ENCODE results near the gene MRPS11. TPM values are rescaled to one million over a fixed set of nuclear protein-coding genes. Genes with fewer than 3 reads are reported as not detected.
"Not testable (repeated sequence)": the region's sequence is repeated elsewhere in the genome, so short reads cannot be mapped to it uniquely, and the experiment has no call there.

MRPS11 gene
- total RNA-seq, 2 donors from 2014 or later: 44.4 to 75.0 TPM

DNA sequence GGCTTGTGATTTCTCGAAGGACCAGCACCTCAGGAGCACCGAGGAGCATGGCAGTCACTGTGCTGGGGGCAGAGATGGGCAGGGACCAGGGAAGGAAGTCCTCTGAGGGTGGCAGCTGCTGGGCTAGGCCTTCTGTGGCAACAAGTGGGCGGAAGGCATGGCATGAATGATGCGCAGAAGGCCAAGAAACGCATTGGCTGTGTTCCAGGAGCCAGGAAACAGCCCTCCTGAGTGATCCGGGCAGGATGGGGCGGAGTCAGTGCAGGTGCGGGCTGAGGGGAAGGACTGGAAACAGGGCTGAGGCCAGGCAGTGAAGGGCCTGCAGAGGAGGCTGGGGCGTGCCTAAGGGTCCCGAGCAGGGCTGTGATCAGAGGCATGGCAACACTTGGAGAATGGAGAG lies 23.6 kb downstream of the MRPS11 start:
- Mint-ChIP-seq H3K36me3 (ENCODE audit: low read depth) (no peaks in the 10 kb centered on the region), H3K4me1 (no peaks in the 10 kb centered on the region), H3K9me3 (no peaks in the 10 kb centered on the region), H3K27ac (no peak overlapping the region), H3K4me3 (no peak overlapping the region), H3K27me3 (no peaks in the 10 kb centered on the region)
- ATAC-seq (replicated peaks): no peak

- Mint-ChIP-seq H3K27ac (no peak overlapping the region), H3K4me1 (no peaks in the 10 kb centered on the region)
These were observed 26.3 kb downstream of the MRPS11 start for GRCh38 chr15:88493844-88494243.

GRCh38 chr15:88497109-88497765 lies 29.7 kb downstream of the MRPS11 start:
- Mint-ChIP-seq H3K4me3 (no peak overlapping the region), H3K9me3 (no peaks in the 10 kb centered on the region), H3K36me3 (ENCODE audit: low read depth) (peaks cover 4% of the 10 kb centered on the region), H3K27me3 (no peaks in the 10 kb centered on the region), H3K4me1 (no peaks in the 10 kb centered on the region), H3K27ac (no peak overlapping the region)
- ATAC-seq (replicated peaks): no peak

More at GRCh38 chr15:88493844-88494243, 26.3 kb downstream of the MRPS11 start:
- Mint-ChIP-seq H3K27me3 (no peaks in the 10 kb centered on the region), H3K36me3 (ENCODE audit: low read depth) (no peaks in the 10 kb centered on the region), H3K4me3 (no peak overlapping the region), H3K9me3 (no peaks in the 10 kb centered on the region)
- ATAC-seq (replicated peaks): no peak

DNA sequence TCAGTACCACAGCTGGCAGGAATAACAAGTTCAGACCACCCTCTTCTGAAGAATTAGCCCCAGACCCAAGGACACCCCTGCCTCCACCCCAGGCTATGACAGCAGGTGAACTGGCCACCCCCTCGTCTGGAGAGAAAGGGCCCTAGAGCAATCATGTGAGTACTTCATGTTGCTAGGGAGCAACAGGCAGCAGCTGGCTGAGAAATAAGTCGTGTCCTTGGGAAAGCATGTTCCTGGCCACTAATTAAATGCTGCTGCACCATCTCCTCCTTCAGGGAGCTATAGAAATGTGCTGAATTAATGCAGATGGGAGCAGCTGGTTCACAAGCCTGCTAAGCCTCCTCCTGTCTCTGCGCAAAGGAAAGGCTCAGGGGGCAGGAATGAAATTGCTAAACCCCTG lies 31.5 kb downstream of the MRPS11 start:
- Mint-ChIP-seq H3K27me3 (no peaks in the 10 kb centered on the region), H3K9me3 (no peaks in the 10 kb centered on the region), H3K27ac (no peak overlapping the region), H3K36me3 (ENCODE audit: low read depth) (peaks cover 11% of the 10 kb centered on the region), H3K4me1 (no peaks in the 10 kb centered on the region), H3K4me3 (no peak overlapping the region)
- no peak for ATAC-seq (replicated peaks)

GRCh38 chr15:88504445-88504844 lies 36.9 kb downstream of the MRPS11 start:
- H3K4me3 Mint-ChIP-seq: no peak overlapping the region
- ATAC-seq (replicated peaks): no peak
- H3K9me3 Mint-ChIP-seq: no peaks in the 10 kb centered on the region
- no peaks in the 10 kb centered on the region for H3K27me3 Mint-ChIP-seq
- H3K27ac Mint-ChIP-seq: no peak overlapping the region
- H3K4me1 Mint-ChIP-seq: no peaks in the 10 kb centered on the region
- peaks cover 36% of the 10 kb centered on the region for H3K36me3 Mint-ChIP-seq (ENCODE audit: low read depth)

- H3K27ac Mint-ChIP-seq: no peak overlapping the region
- no peak overlapping the region for H3K4me3 Mint-ChIP-seq
- no peak for ATAC-seq (replicated peaks)
- no peaks in the 10 kb centered on the region for H3K27me3 Mint-ChIP-seq
- peaks cover 5% of the 10 kb centered on the region for H3K4me1 Mint-ChIP-seq
- H3K36me3 Mint-ChIP-seq (ENCODE audit: low read depth): peaks cover 46% of the 10 kb centered on the region
- H3K9me3 Mint-ChIP-seq: no peaks in the 10 kb centered on the region
These were observed 38.2 kb downstream of the MRPS11 start for GRCh38 chr15:88505721-88506120.

DNA sequence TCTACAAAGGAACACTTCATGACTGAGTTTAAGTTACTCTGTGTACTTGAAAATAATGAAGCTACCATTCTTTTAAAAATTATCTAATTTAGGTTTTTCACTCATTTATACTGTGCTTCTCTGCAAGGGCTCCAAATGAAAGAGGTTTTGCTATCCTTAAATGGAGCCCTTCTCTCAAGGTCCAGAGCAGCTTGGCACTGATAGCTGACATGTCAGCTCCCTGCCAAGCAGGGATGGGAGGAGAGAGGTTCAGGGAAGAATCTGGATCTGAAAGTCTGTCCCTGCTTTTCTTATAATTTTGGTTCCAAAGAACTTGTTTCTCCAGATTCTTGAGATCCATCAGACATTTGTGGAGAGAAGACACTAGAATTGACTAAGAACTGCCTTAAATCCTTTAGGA lies 39.1 kb downstream of the MRPS11 start:
- no peaks in the 10 kb centered on the region for H3K27me3 Mint-ChIP-seq
- no peak overlapping the region for H3K27ac Mint-ChIP-seq
- H3K36me3 Mint-ChIP-seq (ENCODE audit: low read depth): peaks cover 54% of the 10 kb centered on the region
- no peak for ATAC-seq (replicated peaks)
- H3K9me3 Mint-ChIP-seq: no peaks in the 10 kb centered on the region
- H3K4me1 Mint-ChIP-seq: peaks cover 5% of the 10 kb centered on the region
- no peak overlapping the region for H3K4me3 Mint-ChIP-seq

- H3K4me1 Mint-ChIP-seq: peaks cover 5% of the 10 kb centered on the region
These were observed 41.8 kb downstream of the MRPS11 start for GRCh38 chr15:88509321-88509720.

GRCh38 chr15:88509964-88510363 lies 42.5 kb downstream of the MRPS11 start:
- Mint-ChIP-seq H3K36me3 (ENCODE audit: low read depth) (peaks cover 51% of the 10 kb centered on the region), H3K27me3 (no peaks in the 10 kb centered on the region), H3K4me3 (no peak overlapping the region), H3K9me3 (no peaks in the 10 kb centered on the region), H3K4me1 (peaks cover 5% of the 10 kb centered on the region), H3K27ac (no peak overlapping the region)
- peak; percentile 32 for ATAC-seq (replicated peaks)

More at GRCh38 chr15:88509321-88509720, 41.8 kb downstream of the MRPS11 start:
- H3K36me3 Mint-ChIP-seq (ENCODE audit: low read depth): peaks cover 57% of the 10 kb centered on the region
- H3K27ac Mint-ChIP-seq: no peak overlapping the region
- no peaks in the 10 kb centered on the region for H3K27me3 Mint-ChIP-seq
- H3K4me3 Mint-ChIP-seq: no peak overlapping the region
- no peak for ATAC-seq (replicated peaks)
- H3K9me3 Mint-ChIP-seq: no peaks in the 10 kb centered on the region

DNA sequence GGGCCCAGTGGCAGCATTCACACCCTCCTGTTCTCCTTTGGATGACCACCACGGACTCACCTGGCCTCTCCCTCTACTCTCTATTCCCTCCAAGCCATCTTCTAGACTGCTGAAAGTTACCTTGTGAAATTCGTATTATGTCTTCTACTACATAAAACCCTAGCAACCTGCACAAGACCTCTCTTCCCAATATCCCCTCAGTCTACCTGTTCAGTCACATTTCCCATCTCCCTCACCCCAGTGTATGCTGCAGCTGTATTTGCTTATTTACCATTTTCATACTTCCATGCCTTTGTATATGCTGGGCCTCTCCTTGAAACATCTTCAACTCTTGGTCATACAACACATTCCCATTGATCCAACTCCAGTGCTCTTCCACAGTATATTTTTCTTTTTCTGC lies 43.7 kb downstream of the MRPS11 start:
- Mint-ChIP-seq H3K36me3 (ENCODE audit: low read depth) (peaks cover 52% of the 10 kb centered on the region), H3K27ac (no peak overlapping the region), H3K9me3 (no peaks in the 10 kb centered on the region), H3K4me1 (peaks cover 5% of the 10 kb centered on the region), H3K4me3 (no peak overlapping the region), H3K27me3 (no peaks in the 10 kb centered on the region)
- no peak for ATAC-seq (replicated peaks)

DNA sequence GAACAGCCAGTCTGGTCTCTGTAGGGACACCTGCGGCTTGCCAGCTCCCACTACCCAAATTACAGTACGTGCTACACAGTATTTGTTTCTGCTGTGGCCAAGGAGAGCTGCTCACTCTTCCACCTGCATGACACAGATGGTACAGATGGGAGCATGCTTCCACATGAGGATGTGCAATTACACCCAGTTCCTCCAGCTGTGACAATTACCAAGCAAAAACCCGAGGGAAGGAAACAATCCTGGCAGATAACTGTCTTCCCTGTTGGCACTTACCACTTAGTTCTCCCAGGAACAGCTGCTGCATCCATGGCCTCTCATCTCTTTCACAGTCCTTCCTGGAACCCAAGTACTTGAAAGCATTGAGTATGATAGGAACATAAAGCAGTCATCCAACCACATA lies 44.6 kb downstream of the MRPS11 start:
- Mint-ChIP-seq H3K4me3 (no peak overlapping the region), H3K27ac (no peak overlapping the region), H3K27me3 (no peaks in the 10 kb centered on the region), H3K9me3 (no peaks in the 10 kb centered on the region), H3K36me3 (ENCODE audit: low read depth) (peaks cover 59% of the 10 kb centered on the region), H3K4me1 (peaks cover 5% of the 10 kb centered on the region)
- no peak for ATAC-seq (replicated peaks)

- Mint-ChIP-seq H3K4me3 (no peak overlapping the region), H3K36me3 (ENCODE audit: low read depth) (peaks cover 59% of the 10 kb centered on the region), H3K27me3 (no peaks in the 10 kb centered on the region), H3K27ac (no peak overlapping the region), H3K4me1 (peaks cover 5% of the 10 kb centered on the region), H3K9me3 (no peaks in the 10 kb centered on the region)
- ATAC-seq (replicated peaks): no peak
These were observed 45.1 kb downstream of the MRPS11 start for GRCh38 chr15:88512601-88513000.

GRCh38 chr15:88513195-88513594 lies 45.7 kb downstream of the MRPS11 start:
- H3K27ac Mint-ChIP-seq: no peak overlapping the region
- no peak for ATAC-seq (replicated peaks)
- no peaks in the 10 kb centered on the region for H3K27me3 Mint-ChIP-seq
- H3K4me3 Mint-ChIP-seq: no peak overlapping the region
- peaks cover 57% of the 10 kb centered on the region for H3K36me3 Mint-ChIP-seq (ENCODE audit: low read depth)
- H3K4me1 Mint-ChIP-seq: peaks cover 5% of the 10 kb centered on the region
- H3K9me3 Mint-ChIP-seq: no peaks in the 10 kb centered on the region

DNA sequence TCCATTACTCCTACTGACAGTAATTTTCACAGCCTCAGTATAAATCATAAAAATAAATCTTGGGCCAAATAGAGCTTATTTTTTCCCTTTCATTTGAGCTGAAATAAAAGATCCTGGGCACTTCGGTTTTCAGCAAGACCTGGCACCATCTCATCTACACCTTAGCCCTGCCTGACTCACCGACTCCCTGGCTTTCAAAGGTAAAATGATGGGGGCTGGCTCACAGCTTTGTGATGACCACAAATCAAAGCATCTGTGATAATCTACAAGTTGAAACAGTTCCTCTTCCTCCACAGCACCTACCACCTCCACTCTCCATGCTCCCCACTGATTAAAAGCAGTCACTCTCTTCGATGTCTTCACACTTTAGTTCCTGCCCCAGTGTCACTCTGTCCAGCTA lies 51.4 kb downstream of the MRPS11 start:
- H3K9me3 Mint-ChIP-seq: no peaks in the 10 kb centered on the region
- H3K4me3 Mint-ChIP-seq: no peak overlapping the region
- peaks cover 25% of the 10 kb centered on the region for H3K36me3 Mint-ChIP-seq (ENCODE audit: low read depth)
- H3K4me1 Mint-ChIP-seq: no peaks in the 10 kb centered on the region
- no peaks in the 10 kb centered on the region for H3K27me3 Mint-ChIP-seq
- no peak for ATAC-seq (replicated peaks)
- no peak overlapping the region for H3K27ac Mint-ChIP-seq

GRCh38 chr15:88524094-88524493 lies 56.6 kb downstream of the MRPS11 start:
- H3K36me3 Mint-ChIP-seq (ENCODE audit: low read depth): peaks cover 54% of the 10 kb centered on the region
- not testable (repeated sequence) for H3K27me3 Mint-ChIP-seq; H3K4me3 Mint-ChIP-seq; H3K4me1 Mint-ChIP-seq; ATAC-seq (replicated peaks); H3K27ac Mint-ChIP-seq; H3K9me3 Mint-ChIP-seq

DNA sequence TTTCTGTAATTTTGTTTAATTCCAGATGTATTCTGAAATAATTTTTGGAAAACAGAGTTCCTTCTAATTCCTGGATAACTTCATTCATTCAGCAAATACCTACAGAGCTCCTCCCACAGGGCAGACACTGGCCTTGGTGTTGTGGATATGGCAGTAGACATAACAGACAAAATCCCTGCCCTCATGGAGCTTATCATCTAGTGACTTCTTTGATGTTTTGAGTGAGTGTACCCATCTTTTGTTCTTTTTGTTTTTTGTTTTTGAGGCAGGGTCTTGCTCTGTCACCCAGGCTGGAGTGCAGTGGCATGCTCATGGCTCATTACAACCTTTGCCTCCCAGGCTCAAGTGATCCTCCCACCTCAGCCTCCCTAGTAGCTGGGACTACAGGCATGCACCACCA lies 57.9 kb downstream of the MRPS11 start:
- H3K4me3 Mint-ChIP-seq: no peak overlapping the region
- ATAC-seq (replicated peaks): no peak
- no peaks in the 10 kb centered on the region for H3K27me3 Mint-ChIP-seq
- H3K36me3 Mint-ChIP-seq (ENCODE audit: low read depth): peaks cover 67% of the 10 kb centered on the region
- H3K27ac Mint-ChIP-seq: no peak overlapping the region
- no peaks in the 10 kb centered on the region for H3K9me3 Mint-ChIP-seq
- H3K4me1 Mint-ChIP-seq: no peaks in the 10 kb centered on the region
